ENCODE results near the gene DOCK2.

DOCK2 gene

GRCh38 chr5:169695025-169695625, 58.0 kb downstream of the DOCK2 start:
- no peak for DNase-seq

DNA sequence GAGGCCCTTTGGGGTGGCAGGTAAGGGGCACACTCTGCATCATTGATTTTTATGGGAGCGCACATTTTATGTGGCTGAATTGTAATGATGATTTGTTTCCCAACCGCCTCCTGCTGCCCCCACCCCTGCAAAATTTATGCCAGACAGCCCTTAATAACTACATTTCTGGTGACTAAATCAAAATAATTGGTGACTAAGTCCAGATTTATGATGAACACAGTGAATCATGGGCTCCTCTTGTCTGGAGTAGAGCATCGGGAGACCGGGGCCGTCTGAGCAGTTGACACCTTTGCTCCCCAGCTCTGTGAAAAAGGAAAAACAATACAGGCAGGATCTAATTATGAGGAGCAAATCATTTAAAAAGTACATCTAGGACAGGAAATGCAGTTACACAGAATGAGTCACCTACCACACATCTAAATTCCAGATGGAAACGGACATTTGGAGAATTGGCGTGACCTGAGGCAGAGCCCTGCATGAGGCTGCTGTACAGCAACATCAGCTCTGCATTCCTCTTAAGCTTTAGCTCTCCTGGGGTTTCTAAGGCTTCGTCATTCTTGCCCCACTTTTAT, 58.9 kb downstream of the DOCK2 start:
- no peak for DNase-seq

DNA sequence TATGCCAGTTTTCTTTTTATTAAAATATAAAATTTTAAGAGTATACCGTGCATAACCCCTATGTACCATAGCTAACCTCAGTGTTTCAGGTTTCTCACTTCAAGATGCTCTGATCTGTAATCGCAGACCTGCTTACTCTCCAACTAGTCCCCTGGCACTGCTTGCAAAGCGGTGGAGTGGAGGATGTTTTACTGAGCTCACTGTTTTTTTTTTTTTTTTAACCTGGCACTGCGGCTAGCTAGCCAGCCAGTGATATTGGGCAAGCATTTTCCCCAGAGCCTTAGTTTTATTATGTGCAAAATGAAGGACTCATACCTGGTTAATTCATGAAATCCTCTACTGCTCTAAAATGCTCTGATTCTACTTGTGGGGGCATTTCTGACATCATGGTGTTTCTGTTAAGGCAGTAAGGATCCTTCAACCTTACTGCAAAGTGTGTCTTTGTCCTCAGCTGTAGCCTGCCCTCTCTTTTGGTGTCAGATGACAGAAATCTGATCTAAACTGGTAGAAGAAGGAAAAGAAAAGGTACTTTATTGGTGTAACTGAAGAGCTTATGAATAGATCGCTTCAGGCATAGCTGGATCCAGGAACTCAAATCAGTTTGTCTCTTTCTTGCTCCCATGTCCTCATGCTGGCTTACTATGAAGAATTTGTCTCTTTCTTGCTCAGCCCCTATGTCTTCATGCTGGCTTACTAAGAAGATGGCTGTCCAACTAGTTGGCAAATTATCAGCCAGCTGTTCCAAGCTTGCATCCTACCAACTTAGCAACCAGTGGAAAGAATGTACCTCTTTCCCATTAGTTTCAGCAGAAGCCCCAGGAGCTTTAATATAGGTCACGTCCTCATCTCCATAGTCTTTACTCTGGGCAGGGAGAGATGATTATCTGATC, 59.8 kb downstream of the DOCK2 start:
- no peak for DNase-seq

DNA sequence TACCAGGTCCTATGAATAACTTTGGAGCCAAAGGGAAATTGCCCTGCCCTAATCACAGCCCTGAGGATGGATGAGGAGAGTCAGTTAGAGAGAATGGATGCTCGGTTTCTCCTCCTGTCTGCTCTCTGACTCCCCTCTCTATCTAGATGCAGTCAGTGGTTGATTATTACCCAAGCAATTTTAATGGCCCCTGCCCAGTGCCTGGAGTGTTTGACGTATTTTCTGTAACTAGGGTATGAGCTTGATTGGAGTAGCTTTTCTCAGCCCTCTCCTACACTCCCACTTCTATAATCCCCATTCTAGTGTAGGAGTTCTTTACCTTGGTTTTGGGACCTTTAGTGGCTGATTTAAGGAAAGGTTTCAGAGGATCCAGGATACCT, 60.4 kb downstream of the DOCK2 start:
- DNase-seq: no peak

DNA sequence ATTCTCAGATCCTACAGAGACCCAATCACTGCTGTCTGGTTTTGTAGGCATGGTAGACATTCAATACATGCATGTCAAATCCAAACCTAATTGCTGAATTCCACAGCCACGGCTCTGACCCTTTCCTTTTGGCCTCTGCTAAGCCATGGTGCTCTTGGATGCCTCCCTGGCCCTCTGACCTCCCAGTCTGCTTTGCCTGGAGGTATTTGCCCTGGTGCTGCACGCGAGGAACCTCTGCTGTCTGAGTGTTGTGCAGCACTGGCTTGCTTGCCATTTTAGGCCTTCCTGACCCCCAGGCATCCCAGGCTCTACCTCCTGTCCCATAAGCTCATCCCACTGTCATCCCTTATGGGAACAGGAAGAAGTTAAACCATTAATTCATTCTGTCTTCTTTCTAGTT, 60.9 kb downstream of the DOCK2 start:
- DNase-seq: no peak

DNA sequence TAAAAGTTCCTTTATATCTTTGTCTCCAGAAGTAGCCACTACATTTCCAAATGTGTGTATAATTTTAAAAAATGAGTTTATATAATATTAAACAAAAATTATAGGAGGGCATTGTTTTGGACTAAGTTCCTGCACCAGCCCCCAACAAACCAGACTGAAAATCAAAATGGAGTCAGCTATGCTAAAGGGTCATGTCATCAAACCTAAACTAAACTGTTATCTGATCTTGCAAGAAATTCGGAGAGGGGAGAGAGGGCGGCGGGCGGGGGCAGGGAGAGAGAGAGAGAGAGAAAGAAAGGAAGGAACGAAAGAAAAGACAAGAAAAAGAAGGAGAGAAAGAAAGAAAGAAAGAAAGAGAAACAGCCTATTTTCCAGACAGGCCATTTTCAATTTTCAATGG, 63.5 kb downstream of the DOCK2 start:
- DNase-seq: no peak

GRCh38 chr5:169701910-169702451, 64.9 kb downstream of the DOCK2 start:
- no peak for DNase-seq

DNA sequence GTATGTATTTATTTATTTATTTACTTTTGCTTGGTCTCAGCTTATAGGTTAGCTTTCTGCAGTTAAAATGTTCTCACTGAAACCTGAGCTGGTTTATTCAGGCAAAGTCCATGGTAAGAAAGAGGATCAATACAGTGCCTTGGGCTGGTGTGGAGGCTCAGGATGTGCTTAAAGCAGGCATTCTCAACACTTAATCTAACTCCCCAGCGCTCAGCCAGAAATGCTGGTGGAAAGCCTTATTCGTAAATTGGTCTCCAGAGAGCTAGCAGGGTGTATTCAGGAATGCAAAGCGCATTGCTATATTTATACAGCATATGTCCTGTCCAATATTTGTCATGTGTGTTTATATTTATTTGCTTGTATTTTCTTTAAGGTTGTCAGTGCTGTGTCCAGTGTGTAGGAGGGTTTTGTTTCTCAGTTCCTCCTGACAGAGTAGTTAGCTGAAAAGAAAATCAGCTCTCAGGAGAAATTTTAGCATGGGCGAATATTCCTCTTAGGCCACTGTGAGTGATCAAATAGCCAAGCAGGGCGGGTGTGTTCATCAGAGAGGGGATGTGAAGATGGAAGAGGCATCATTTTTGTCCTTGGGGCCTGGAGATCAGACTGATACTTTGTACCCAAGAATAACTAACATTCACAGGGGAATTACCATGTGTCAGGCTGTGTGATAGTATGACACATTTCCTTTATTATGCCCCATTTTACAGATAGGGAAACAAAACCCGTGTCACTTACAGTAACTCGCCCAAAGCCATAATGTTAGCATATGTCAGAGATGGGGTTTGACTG, 65.8 kb downstream of the DOCK2 start:
- no peak for DNase-seq

- no peak for DNase-seq
Measured at GRCh38 chr5:169703813-169704212, 66.7 kb downstream of the DOCK2 start.

DNA sequence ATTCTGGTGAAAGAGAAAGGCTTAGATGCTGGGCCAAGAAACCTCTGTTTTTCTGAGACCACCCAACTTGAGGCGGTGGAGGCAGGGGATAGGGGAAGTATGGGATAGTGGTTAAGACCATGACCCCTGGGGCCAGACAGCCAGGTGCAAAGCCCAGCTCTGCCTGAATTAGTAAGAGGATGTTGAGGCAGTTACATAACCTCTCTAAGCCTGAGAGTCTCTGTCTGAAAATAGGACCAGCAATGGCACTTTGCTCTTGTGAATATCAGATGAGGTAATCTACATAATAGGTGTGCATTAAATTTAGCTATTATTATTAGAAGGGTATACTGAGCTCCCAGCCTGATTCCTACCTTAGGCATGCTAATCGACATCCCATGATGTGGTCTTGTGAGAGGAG, 68.2 kb downstream of the DOCK2 start:
- no peak for DNase-seq

DNA sequence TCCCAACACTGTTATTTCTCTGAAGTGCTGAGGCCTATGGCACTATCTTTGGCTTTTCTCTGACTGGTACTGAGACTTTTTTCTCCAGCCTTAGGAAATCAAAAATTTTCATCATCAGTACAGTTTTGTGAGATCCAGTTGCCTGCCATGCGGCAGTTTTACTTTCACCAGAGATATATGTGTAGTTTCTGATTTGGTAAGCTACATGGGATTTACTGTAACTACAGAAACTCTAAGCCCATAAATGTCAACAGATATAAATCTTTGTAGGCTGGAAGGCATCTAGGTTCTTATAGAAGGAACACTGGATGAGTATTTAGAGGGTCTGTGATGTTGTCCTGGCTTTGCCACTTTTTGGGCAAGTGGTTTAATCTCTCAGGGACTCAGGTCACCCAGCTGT, 69.0 kb downstream of the DOCK2 start:
- no peak for DNase-seq

- no peak for DNase-seq
Measured at GRCh38 chr5:169706758-169707450, 69.8 kb downstream of the DOCK2 start.

DNA sequence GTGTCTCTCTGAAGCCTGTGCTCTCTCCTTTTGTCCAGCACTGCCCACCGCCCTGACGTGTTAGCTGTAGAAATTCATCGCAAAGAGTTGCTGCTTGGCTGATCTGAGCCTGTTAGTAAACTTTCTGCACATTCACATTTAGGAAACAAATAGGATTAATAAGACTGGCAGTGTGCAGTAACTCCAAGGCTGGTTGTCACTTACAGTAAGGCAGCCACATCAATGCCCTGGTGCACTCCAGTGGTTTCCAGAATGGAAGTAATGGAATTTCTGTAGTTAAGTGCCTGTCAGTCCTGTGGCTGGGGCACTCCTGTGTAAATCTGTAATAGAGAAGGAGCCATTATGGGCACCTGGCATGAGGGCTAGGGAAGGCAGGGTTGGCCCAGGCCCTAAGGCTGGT, 70.6 kb downstream of the DOCK2 start:
- DNase-seq: no peak

DNA sequence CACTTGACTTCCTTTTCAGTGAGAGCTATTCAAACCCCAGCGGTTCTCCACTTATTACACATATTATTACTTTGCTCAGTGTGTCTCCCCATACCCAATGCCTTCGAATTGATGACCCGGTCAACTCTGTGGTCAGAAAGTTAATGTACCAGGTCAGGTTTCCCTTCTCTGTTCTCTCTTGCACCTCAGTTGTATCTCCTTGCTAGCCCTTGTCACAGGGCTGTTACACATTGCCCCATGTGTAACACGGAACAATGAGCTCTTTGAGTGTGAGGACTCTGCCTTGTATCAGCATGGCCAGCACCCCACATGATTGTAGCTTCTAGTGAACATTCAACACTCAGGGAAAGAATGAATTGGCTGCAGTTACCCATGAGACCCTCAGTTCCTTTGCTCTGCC, 73.6 kb downstream of the DOCK2 start:
- no peak for DNase-seq

DNA sequence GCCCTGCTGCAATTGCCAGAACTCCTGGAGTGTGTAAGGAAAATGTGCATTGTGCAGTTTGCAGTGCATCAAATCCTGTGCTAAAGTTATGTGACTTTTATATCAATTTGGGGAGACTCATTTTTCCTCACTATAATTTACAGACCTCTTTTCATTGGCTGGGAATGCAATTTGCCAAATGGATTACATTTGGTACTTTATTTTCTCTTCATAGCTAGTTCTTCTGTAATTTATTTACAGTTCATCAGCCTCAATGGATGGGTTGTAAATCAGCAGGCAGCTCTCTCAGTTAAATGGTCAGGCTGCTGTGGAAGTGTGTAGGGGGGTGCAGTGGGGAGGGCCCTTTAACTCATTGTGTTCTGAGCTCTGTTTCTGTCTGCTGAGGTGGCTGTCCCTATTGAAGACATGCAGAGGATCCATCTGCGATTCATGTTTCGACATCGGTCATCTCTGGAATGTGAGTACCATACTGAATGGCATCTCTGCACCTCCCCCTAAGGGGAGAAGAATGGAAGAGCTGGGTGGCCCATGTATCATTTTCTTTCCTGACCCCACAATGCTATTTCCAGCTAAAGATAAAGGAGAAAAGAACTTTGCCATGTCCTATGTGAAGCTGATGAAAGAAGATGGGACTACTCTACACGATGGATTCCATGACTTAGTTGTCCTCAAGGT, 74.6 kb downstream of the DOCK2 start:
- no peak for DNase-seq

- no peak for DNase-seq
Measured at GRCh38 chr5:169712428-169712827, 75.4 kb downstream of the DOCK2 start.

DNA sequence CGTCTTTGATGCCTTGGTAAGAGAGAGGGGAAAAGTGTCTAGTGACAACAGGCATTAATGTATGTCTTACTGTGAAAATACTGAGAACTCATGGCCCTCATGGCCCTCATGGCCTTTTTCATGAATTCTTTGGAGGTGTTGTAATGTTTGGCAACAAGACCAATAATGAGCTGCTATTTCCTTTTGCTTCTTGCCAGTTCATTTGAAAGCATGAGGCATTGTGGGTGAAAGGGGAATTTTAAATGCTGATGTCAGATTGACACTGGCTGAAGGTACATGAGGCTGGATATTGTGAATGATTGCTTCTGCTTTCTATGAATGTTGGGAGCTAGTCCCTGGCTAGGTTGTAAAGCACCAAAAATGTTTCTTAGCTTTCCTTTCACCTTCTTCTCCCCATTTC, 79.2 kb downstream of the DOCK2 start:
- DNase-seq: no peak

- no peak for DNase-seq
Measured at GRCh38 chr5:169717288-169717687, 80.2 kb downstream of the DOCK2 start.

DNA sequence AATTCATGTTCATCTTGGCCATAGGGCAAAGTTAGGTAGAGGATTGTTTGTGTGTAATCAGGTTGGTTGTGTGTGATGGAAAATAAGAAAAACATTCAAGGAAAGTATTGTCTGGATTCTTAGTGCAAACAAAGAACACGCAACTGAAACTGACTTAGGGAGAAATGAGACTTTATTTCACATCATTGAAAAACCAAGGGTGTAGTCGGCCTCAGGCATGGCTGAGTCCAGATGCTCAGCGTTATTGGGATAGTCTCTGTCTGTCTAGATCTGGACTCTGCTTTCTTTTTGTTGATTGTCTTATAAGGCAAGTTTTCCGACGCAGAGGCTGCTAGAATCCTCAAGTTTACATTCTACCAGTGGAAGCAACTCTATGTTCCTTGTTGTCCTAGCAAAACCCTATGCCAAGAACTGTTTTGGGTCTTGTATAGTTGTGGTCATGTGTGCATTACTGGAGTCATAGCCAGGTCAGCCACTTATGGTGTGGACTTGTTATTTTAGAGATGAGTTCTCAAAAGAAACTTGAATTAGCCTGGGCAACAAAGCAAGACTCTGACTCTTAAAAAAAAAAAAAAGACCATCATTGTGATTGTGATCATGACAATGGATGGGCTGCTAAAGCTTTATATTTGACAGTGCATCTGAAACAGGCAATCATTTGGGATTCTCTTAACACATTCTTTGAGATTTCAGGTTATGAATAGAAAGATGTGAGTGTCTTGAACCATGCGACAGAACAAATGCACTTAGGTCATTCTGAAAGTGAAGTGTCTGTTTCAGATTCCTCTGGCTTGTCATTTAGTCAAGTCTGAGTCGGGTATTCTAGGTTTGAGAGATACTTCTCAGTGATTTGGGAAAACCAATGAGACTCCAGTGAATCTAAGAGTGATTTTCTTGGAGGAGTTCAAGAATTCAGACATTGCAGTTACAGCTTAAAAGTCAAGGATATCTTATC, 82.6 kb downstream of the DOCK2 start:
- no peak for DNase-seq

- DNase-seq: no peak
Measured at GRCh38 chr5:169721771-169722170, 84.7 kb downstream of the DOCK2 start.

Measured in NCI-H2171 (cell line).